UCSD-AML1 (cell line): ENCODE measurements around the gene USP53.
"Not testable (repeated sequence)": the region's sequence is repeated elsewhere in the genome, so short reads cannot be mapped to it uniquely, and the experiment has no call there.

ENCODE experiments used
- DNase-seq: peaks from one replicate; lab custom pipeline; 2025; ENCODE audit not compliant: unreplicated experiment; lab: John Stamatoyannopoulos, UW

The USP53 gene

GRCh38 chr4:119266153-119266552 is 53.6 kb downstream of the USP53 start:
- DNase-seq, result no peak

- DNase-seq, result no peak
These were observed 56.0 kb downstream of the USP53 start for GRCh38 chr4:119268466-119268865.

DNA sequence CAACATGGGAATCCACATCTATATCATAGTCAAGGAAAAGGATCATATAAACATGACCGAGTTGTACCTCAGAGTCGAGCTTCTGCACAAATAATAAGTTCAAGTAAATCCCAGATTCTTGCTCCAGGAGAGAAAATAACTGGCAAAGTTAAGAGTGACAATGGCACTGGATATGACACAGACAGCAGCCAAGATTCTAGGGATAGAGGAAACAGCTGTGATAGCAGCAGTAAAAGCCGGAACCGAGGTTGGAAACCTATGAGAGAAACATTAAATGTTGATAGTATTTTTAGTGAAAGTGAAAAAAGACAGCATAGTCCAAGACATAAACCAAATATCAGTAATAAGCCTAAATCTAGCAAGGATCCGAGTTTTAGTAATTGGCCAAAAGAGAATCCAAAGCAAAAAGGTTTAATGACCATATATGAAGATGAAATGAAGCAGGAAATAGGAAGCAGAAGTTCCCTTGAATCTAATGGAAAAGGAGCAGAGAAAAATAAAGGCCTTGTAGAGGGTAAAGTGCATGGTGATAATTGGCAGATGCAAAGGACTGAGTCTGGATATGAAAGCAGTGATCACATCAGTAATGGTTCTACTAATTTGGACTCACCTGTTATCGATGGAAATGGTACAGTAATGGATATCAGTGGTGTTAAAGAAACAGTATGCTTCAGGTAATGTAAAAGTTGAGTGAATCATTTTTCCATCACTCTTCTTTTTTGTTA is 59.0 kb downstream of the USP53 start:
- DNase-seq, result no peak

- not testable (repeated sequence) for DNase-seq
These were observed 67.0 kb downstream of the USP53 start for GRCh38 chr4:119279541-119279940.

- not testable (repeated sequence) for DNase-seq
These were observed 67.4 kb downstream of the USP53 start for GRCh38 chr4:119279945-119280344.

DNA sequence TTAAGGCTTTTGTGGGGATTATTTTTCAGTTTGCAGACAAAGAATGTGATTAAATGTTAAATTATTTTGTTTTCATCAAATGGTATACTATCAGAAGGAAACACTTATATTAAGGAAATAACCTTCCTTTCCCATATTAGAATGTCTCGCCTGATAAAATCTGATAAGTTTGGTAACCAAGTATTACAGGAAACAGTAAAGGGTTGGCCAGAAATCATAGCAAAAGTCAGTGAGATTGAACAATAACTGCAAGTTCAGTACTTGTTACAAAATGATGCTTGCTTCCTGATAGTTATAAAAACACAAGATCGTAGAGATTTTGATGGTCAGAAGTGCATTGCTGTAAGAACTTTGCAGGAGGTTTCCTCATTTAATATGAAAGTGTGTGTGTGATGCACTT is 68.9 kb downstream of the USP53 start:
- DNase-seq, result no peak

GRCh38 chr4:119284876-119285780 is 72.6 kb downstream of the USP53 start:
- no peak for DNase-seq

GRCh38 chr4:119286377-119287002 is 74.0 kb downstream of the USP53 start:
- DNase-seq, result no peak

- DNase-seq, result no peak
These were observed 76.8 kb downstream of the USP53 start for GRCh38 chr4:119289313-119289712.

DNA sequence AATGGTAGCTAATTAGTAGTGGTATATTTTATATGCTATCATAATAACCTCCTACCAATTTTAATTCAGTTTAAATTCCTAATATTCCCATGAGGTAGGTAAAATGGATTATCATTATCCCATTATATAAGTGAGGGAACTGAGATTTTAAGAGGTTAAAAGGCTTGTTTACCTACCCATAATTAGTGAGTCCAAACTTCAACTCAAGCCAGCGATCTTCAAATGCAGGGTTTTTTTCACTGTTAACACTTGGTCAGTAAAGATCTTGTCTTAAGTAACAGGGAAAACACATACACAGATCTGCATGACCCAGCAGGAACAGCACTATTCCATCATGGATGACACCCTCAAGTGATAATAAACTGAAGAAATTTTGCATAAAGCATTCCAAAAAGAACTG is 78.1 kb downstream of the USP53 start:
- no peak for DNase-seq

- DNase-seq, result no peak
These were observed 83.8 kb downstream of the USP53 start for GRCh38 chr4:119296356-119296755.

GRCh38 chr4:119297795-119298194 is 85.3 kb downstream of the USP53 start:
- DNase-seq, result no peak

DNA sequence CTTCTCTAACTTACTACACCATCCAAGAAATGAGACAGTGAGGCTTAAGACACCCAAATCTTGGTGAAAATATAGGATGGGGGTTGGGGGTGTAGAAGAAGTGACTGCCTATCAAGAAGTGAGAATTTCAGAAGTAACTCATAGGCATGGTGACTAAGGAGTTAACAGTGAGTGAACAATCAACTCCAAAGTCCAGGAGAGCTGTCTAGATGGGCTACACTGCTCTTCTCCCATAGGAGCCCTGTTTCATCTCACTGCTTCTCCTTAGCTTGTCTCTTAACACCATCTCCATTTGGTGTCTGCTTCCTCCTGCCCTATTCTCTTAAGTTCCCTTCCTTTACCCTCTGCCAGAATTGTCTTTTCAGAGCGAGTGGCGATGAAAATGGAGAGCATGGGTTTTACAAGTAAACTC is 86.8 kb downstream of the USP53 start:
- DNase-seq, result no peak

DNA sequence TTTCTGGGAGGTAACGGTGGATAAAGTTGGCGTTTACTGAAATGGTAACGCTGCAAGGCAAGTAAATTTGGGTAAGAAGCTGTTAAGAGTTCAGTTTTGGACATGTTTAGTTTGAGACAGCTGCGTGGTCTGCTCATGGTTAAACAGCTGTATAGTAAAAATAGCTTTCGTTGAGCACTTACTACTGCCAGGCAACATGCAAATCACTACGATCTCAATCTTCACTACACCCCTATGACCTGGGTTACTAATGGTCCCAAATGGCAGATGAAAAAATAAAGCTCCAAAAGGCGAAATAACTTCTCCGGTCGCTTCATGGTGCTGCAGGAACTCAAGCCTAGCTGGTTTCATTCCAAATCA is 87.2 kb downstream of the USP53 start:
- no peak for DNase-seq

- DNase-seq, result no peak
These were observed 87.8 kb downstream of the USP53 start for GRCh38 chr4:119300101-119300978.

GRCh38 chr4:119302073-119302832 is 89.7 kb downstream of the USP53 start:
- no peak for DNase-seq

DNA sequence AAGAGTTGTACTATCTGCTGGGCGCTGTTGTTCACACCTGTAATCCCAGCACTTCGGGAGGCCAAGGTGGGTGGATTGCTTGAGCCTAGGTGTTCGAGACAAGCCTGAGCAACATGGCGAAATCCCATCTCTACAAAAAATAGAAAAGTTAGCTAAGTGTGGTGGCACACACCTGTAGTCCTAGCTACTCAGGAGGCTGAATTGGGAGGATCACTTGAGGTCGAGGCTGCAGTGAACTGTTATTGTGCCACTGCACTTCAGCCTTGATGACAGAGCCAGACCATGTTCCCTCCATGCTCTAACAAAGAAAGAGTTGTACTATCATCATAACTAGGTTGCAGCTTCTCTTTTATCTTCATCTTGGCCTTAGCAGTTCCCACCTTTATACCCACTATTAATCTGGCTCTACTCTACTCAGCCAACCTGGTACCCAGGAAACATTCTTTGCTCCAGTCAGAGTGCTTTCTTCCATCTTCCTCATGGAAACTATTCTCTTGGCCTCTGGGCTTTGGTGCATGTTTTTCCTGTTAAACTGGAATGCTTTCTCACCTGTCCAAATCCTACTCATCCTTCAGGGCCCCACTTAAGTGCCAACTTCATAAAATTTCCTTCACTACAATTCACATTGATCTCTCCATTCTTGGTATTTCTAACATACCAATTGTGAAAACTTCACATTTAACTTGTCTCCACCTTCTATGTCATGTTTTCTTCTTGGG is 91.2 kb downstream of the USP53 start:
- no peak for DNase-seq

DNA sequence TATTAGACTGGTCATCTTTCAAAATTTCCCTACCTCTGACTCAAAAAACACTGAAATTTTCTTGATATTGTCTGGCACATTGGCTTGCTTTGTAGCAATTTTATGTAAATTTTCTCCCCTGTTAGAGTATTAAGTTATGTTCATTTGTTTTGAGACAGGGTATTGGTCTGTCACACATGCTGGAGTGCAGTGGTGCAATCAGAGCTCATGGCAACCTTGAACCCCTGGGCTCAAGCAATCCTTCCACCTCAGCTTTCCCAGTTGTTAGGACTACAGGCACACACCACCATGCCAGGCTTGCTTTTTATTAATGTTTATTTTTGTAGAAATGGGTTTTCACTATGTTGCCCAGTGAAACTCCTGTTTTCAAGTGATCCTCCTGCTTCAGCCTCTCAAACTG is 91.9 kb downstream of the USP53 start:
- no peak for DNase-seq

DNA sequence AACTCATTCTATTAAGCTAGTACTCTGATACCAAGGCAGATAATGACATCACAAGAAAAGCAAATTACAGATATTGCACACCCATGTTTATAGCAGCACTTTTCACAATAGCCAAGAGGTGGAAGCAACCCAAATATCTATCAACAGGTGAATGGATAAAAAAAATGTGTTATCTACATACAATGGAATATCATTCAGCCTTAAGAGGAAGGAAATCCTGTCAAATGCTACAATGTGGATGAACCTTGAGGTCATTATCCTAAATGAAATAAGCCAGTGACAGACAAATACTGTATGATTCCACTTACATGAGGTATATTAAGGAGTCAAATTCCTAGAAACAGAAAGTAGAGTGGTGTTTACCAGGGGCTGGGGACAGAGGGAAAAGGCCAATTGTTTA is 95.1 kb downstream of the USP53 start:
- no peak for DNase-seq

- DNase-seq, result no peak
These were observed 98.3 kb downstream of the USP53 start for GRCh38 chr4:119310826-119311225.
